ENCODE data around the gene PRRC2A. TPM values are rescaled to one million over a fixed set of nuclear protein-coding genes. Genes with fewer than 3 reads are reported as not detected.

PRRC2A gene
- total and polyA plus RNA-seq, 4 experiments from 2014 or later, result 0.09 to 218 (median 113) TPM

DNA sequence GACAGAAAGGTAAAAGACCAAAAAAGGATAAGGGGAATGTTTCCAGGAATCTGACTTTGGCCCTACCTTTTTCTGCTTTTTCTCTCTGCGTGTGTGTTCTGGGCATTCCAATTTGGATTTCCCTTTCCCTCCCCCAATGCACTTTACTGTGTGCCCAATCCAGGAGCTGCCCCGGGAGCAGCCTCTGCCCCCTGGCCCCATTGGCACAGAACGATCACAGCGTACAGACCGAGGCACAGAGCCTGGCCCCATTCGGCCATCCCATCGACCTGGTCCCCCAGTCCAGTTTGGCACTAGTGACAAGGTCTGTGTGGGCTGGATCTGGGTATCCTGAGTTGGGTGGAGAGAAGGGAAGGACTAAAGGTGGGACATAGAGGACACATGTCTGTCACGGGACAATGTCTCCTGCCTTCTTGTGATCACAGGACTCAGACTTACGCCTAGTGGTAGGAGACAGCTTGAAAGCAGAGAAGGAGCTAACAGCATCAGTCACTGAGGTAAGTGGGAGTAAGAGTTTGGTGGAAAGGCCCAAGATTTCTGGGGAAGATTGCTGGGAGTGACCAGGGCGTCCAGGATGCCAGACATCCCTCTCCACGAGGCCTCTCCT is 14.6 kb downstream of the PRRC2A start:
- intact Hi-C loops (cut with micrococcal nuclease), result no loop called here
- Histone ChIP-seq H3K4me1 (ENCODE audit: insufficient read depth, low read length) (no peaks in the 10 kb centered on the region), H3K36me3 (ENCODE audit: insufficient read depth, low read length) (peaks cover 91% of the 10 kb centered on the region), H3K4me3 (ENCODE audit: low read length in 2 of 2) (no peak overlapping the region), H3K9me3 (ENCODE audit: control insufficient read depth in 1 of 2, low read length in 2 of 2) (no peaks in the 10 kb centered on the region), H3K27ac (ENCODE audit: low read depth, low read length) (no peak overlapping the region), H3K27me3 (ENCODE audit: insufficient read depth, low read length) (no peaks in the 10 kb centered on the region)
- Mint-ChIP-seq H3K27ac (peak overlapping the region in 4 of 7 donors; percentile 12 to 52 (median 20)), H3K9me3 (no peaks in the 10 kb centered on the region), H3K4me1 (peaks cover 3 to 6% (median 5%) of the 10 kb centered on the region in 4 donors), H3K27me3 (no peaks in the 10 kb centered on the region), H3K4me3 (no peak overlapping the region), H3K36me3 (peaks cover 39 to 86% of the 10 kb centered on the region in 2 donors)
- POLR2A ChIA-PET (ENCODE audit: partially characterized antibody), result interaction anchor here (1.2 to 1.5 kb wide), 2 partner anchors 58 to 228 kb away, joined by 3 read pairs; partner anchors contain the start of gene NEU1
- CTCF ChIA-PET (ENCODE audit: partially characterized antibody), result interaction anchor here (1.2 kb wide), 1 partner anchor 20 kb away, joined by 3 read pairs; the partner anchor contains the start of gene APOM
- no peak for DNase-seq

DNA sequence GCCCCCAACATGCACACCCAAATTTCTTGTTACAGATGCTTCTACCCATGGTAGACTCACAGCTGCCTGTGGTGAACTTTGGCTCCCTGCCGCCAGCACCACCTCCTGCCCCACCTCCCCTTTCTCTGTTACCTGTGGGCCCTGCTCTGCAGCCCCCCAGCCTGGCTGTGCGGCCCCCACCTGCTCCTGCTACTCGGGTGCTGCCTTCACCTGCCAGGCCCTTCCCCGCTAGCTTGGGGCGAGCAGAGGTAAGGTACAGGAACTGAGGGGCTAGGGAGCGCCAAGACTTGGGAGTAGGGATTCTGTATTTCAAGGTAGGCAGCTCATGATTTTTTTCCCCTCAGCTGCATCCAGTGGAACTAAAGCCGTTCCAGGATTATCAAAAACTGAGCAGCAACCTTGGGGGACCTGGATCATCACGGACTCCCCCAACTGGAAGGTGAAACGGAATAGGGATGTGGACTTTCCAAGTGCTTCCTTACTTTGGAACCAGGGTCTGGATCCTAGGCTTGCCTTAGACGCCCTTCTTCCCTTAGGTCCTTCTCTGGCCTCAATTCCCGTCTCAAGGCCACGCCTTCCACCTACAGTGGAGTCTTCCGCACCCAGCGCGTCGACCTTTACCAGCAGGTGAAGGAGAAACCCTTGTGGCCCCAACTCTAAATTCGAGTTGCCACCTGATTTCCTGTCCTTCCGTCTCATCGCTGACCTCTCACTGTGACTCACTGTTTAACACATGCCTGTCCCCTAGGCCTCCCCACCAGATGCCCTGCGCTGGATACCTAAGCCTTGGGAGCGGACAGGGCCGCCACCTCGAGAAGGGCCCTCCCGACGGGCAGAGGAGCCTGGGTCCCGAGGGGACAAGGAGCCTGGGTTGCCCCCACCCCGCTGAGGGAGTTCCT is 16.4 kb downstream of the PRRC2A start:
- intact Hi-C loops (cut with micrococcal nuclease), result no loop called here
- CTCF ChIA-PET (ENCODE audit: partially characterized antibody), result no interaction called here
- no peak overlapping the region for H3K4me3 Mint-ChIP-seq

DNA sequence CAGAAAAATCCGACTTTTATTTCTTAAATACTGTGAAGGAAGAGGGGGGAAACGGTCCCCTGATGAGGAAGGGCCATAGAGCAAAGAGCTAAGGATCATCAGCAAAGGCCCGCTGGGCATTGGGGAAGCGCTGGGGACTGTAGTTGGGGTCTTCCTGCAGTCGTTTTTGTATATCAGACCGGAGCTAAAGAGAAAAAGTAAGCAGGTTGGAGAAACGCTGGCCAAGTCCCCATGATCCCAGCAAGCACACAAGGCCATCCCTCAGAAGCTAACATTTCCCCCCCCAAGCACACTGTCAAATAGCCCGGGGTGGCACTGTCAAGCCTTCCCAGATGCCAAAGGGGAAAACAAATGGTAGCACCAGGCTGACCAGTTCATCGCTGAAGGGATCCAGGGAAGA is 18.5 kb downstream of the PRRC2A start:
- H3K9me3 ChIP-seq (ENCODE audit: control insufficient read depth in 1 of 2, low read length in 2 of 2), result no peaks in the 10 kb centered on the region
- H3K27ac ChIP-seq (ENCODE audit: low read depth, low read length), result no peak overlapping the region
- Mint-ChIP-seq H3K4me1 (peaks cover 0 to 5% (median 3%) of the 10 kb centered on the region in 4 donors), H3K27me3 (no peaks in the 10 kb centered on the region), H3K4me3 (peak overlapping the region in 1 of 8 donors; percentile 11), H3K9me3 (no peaks in the 10 kb centered on the region), H3K27ac (peak overlapping the region in 4 of 7 donors; percentile 5 to 75 (median 56)), H3K36me3 (peaks cover 36 to 78% of the 10 kb centered on the region in 2 donors)
- H3K4me3 ChIP-seq (ENCODE audit: low read length in 2 of 2), result no peak overlapping the region
- peaks cover 87% of the 10 kb centered on the region for H3K36me3 ChIP-seq (ENCODE audit: insufficient read depth, low read length)
- CTCF ChIA-PET (ENCODE audit: partially characterized antibody), result interaction anchor here (0.6 kb wide), 1 partner anchor 12 kb away, joined by 3 read pairs; no protein-coding TSS in a partner anchor
- DNase-seq, result no peak
- POLR2A ChIA-PET (ENCODE audit: partially characterized antibody), result interaction anchor here (0.9 to 3.2 kb wide), 3 partner anchors 13 to 18 kb away, joined by 3 to 23 read pairs (median 14); partner anchors contain the start of genes BAG6 and PRRC2A
- no peaks in the 10 kb centered on the region for H3K4me1 ChIP-seq (ENCODE audit: insufficient read depth, low read length)
- H3K27me3 ChIP-seq (ENCODE audit: insufficient read depth, low read length), result no peaks in the 10 kb centered on the region
- intact Hi-C loops (cut with micrococcal nuclease), result no loop called here

More for the DNA sequence above, 16.4 kb downstream of the PRRC2A start:
- H3K27ac Mint-ChIP-seq, result peak overlapping the region in 1 of 7 donors; percentile 57
- H3K27ac ChIP-seq (ENCODE audit: low read depth, low read length), result no peak overlapping the region
- H3K9me3 ChIP-seq (ENCODE audit: control insufficient read depth in 1 of 2, low read length in 2 of 2), result no peaks in the 10 kb centered on the region
- POLR2A ChIA-PET (ENCODE audit: partially characterized antibody), result interaction anchor here (1.7 to 3.1 kb wide), 2 partner anchors 15 to 28 kb away, joined by 3 to 23 read pairs; partner anchors contain the start of genes BAG6 and GPANK1
- H3K27me3 Mint-ChIP-seq, result no peaks in the 10 kb centered on the region
- no peak overlapping the region for H3K4me3 ChIP-seq (ENCODE audit: low read length in 2 of 2)
- no peaks in the 10 kb centered on the region for H3K27me3 ChIP-seq (ENCODE audit: insufficient read depth, low read length)
- H3K4me1 ChIP-seq (ENCODE audit: insufficient read depth, low read length), result no peaks in the 10 kb centered on the region
- H3K9me3 Mint-ChIP-seq, result no peaks in the 10 kb centered on the region
- peaks cover 3 to 6% (median 5%) of the 10 kb centered on the region in 4 donors for H3K4me1 Mint-ChIP-seq
- H3K36me3 Mint-ChIP-seq, result peaks cover 40 to 85% of the 10 kb centered on the region in 2 donors
- DNase-seq, result no peak
- peaks cover 91% of the 10 kb centered on the region for H3K36me3 ChIP-seq (ENCODE audit: insufficient read depth, low read length)

DNA sequence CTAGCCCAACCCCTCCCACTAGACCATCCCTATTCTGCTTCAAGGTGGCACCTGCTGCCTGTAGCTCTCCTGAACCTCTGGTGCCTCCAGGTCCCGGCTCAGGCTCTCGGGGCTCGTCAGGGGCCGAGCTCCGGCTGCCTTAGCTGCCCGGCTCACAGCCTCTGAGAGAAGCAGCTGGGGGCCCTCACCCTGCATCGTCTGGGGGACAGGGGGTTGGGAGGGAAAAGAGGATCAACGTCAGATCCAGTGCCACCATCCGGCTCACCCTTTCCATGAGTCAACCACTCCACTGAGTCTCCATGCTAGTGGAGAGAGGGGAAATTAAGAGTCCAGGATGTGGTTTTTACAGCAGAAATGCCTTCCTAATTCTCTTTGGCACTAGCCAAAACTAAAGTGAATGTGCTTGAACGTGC is 18.9 kb downstream of the PRRC2A start:
- peaks cover 36 to 75% of the 10 kb centered on the region in 2 donors for H3K36me3 Mint-ChIP-seq
- POLR2A ChIA-PET (ENCODE audit: partially characterized antibody), result interaction anchor here (0.9 to 3.2 kb wide), 4 partner anchors 12 to 25 kb away, joined by 3 to 23 read pairs (median 10); partner anchors contain the start of genes BAG6, GPANK1 and PRRC2A
- H3K4me1 ChIP-seq (ENCODE audit: insufficient read depth, low read length), result no peaks in the 10 kb centered on the region
- H3K27ac Mint-ChIP-seq, result peak overlapping the region in 3 of 7 donors; percentile 6 to 53 (median 36)
- CTCF ChIA-PET (ENCODE audit: partially characterized antibody), result interaction anchor here (0.6 kb wide), 1 partner anchor 13 kb away, joined by 3 read pairs; no protein-coding TSS in a partner anchor
- no peaks in the 10 kb centered on the region for H3K27me3 Mint-ChIP-seq
- no peaks in the 10 kb centered on the region for H3K9me3 Mint-ChIP-seq
- intact Hi-C loops (cut with micrococcal nuclease), result no loop called here
- peaks cover 87% of the 10 kb centered on the region for H3K36me3 ChIP-seq (ENCODE audit: insufficient read depth, low read length)
- no peak overlapping the region for H3K4me3 Mint-ChIP-seq
- H3K4me1 Mint-ChIP-seq, result peaks cover 0 to 5% (median 2%) of the 10 kb centered on the region in 4 donors
- no peak overlapping the region for H3K27ac ChIP-seq (ENCODE audit: low read depth, low read length)
- H3K9me3 ChIP-seq (ENCODE audit: control insufficient read depth in 1 of 2, low read length in 2 of 2), result no peaks in the 10 kb centered on the region
- H3K4me3 ChIP-seq (ENCODE audit: low read length in 2 of 2), result no peak overlapping the region
- H3K27me3 ChIP-seq (ENCODE audit: insufficient read depth, low read length), result no peaks in the 10 kb centered on the region
- DNase-seq, result no peak

DNA sequence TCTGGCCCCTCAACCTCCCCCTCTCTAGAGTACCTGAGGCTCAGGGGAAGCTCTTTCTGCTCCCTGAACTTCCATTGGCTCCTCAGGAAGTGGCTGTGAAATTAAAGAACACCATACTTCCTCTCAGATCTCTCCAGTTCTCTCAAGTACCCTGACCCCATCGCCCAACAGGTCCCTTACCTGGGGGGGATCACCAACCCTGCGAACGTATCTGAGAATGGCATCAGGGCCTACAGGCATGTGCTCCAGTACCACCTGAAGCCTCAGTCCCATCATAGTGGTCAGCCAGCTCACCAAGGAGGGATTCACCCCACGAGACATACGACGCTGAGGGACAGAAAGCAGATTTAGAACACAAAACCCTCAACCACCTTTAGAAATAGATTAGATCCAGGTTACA is 20.1 kb downstream of the PRRC2A start:
- ChIA-PET POLR2A (ENCODE audit: partially characterized antibody) (interaction anchor here (2.0 to 3.2 kb wide), 3 partner anchors 12 to 24 kb away, joined by 5 to 14 read pairs (median 7); partner anchors contain the start of genes BAG6, GPANK1 and PRRC2A), CTCF (ENCODE audit: partially characterized antibody) (no interaction called here)
- no peaks in the 10 kb centered on the region for H3K27me3 Mint-ChIP-seq
- H3K27ac Mint-ChIP-seq, result peak overlapping the region in 2 of 7 donors; percentile 43 to 57
- peaks cover 0 to 6% (median 4%) of the 10 kb centered on the region in 4 donors for H3K4me1 Mint-ChIP-seq
- DNase-seq, result no peak
- intact Hi-C loops (cut with micrococcal nuclease), result no loop called here
- H3K36me3 Mint-ChIP-seq, result peaks cover 38 to 74% of the 10 kb centered on the region in 2 donors
- H3K9me3 Mint-ChIP-seq, result peaks cover 0 to 4% (median 0%) of the 10 kb centered on the region in 8 donors
- Histone ChIP-seq H3K9me3 (ENCODE audit: control insufficient read depth in 1 of 2, low read length in 2 of 2) (no peaks in the 10 kb centered on the region), H3K4me3 (ENCODE audit: low read length in 2 of 2) (no peak overlapping the region), H3K4me1 (ENCODE audit: insufficient read depth, low read length) (no peaks in the 10 kb centered on the region), H3K27ac (ENCODE audit: low read depth, low read length) (no peak overlapping the region), H3K27me3 (ENCODE audit: insufficient read depth, low read length) (no peaks in the 10 kb centered on the region), H3K36me3 (ENCODE audit: insufficient read depth, low read length) (peaks cover 87% of the 10 kb centered on the region)
- no peak overlapping the region for H3K4me3 Mint-ChIP-seq

DNA sequence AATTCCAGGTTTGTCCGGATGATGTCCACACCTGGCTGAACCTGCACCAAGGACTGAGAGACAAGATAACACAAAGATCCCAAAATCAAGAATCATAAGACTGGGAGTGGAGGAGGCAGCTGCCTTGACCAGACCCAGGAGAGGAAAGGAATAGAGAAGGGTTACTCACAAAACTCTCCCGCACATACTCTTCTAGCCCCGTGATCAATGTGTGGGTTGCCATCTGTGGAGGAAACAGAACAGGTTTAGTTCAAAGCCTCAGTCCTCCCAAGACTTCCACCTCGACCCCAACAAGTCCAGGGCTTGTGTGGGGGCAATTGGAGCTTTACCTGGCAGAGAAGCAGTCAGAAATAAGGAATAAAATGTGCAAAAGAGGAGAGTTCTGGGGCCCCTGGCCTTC is 20.9 kb downstream of the PRRC2A start:
- Histone ChIP-seq H3K4me3 (ENCODE audit: low read length in 2 of 2) (no peak overlapping the region), H3K27ac (ENCODE audit: low read depth, low read length) (no peak overlapping the region), H3K36me3 (ENCODE audit: insufficient read depth, low read length) (peaks cover 86% of the 10 kb centered on the region), H3K27me3 (ENCODE audit: insufficient read depth, low read length) (no peaks in the 10 kb centered on the region), H3K9me3 (ENCODE audit: control insufficient read depth in 1 of 2, low read length in 2 of 2) (no peaks in the 10 kb centered on the region), H3K4me1 (ENCODE audit: insufficient read depth, low read length) (no peaks in the 10 kb centered on the region)
- Mint-ChIP-seq H3K4me1 (peaks cover 0 to 6% (median 4%) of the 10 kb centered on the region in 4 donors), H3K9me3 (peaks cover 0 to 4% (median 0%) of the 10 kb centered on the region in 8 donors), H3K27ac (peak overlapping the region in 4 of 7 donors; percentile 45 to 74 (median 65)), H3K36me3 (peaks cover 37 to 73% of the 10 kb centered on the region in 2 donors), H3K4me3 (no peak overlapping the region), H3K27me3 (no peaks in the 10 kb centered on the region)
- no peak for DNase-seq
- POLR2A ChIA-PET (ENCODE audit: partially characterized antibody), result interaction anchor here (2.0 to 2.1 kb wide), 2 partner anchors 11 to 23 kb away, joined by 5 to 7 read pairs; partner anchors contain the start of genes BAG6 and GPANK1
- intact Hi-C loops (cut with micrococcal nuclease), result no loop called here
- CTCF ChIA-PET (ENCODE audit: partially characterized antibody), result interaction anchor here (1.0 kb wide), 1 partner anchor 90 kb away, joined by 3 read pairs; no protein-coding TSS in a partner anchor
